ENCODE data around the gene TTPAL. TPM values are rescaled to one million over a fixed set of nuclear protein-coding genes. Genes with fewer than 3 reads are reported as not detected.
"Not testable (repeated sequence)": the region's sequence is repeated elsewhere in the genome, so short reads cannot be mapped to it uniquely, and the experiment has no call there.

TTPAL gene
- polyA plus RNA-seq, 4 donors: 13.2 to 14.1 (median 13.7) TPM

GRCh38 chr20:44465001-44465560 is 10.6 kb upstream of the TTPAL start:
- no peak for DNase-seq (ENCODE audit: low read depth in 4 of 4, low spot score in 3 of 4)

- no peak for DNase-seq (ENCODE audit: low read depth in 4 of 4, low spot score in 3 of 4)
Measured at GRCh38 chr20:44467289-44467883, 8.3 kb upstream of the TTPAL start.

GRCh38 chr20:44468044-44468782 is 7.5 kb upstream of the TTPAL start:
- DNase-seq (ENCODE audit: low read depth in 4 of 4, low spot score in 3 of 4): no peak

GRCh38 chr20:44470327-44470726 is 5.3 kb upstream of the TTPAL start:
- no peak for DNase-seq (ENCODE audit: low read depth in 4 of 4, low spot score in 3 of 4)

- DNase-seq (ENCODE audit: low read depth in 4 of 4, low spot score in 3 of 4): no peak
Measured at GRCh38 chr20:44471481-44471882, 4.2 kb upstream of the TTPAL start.

- DNase-seq (ENCODE audit: low read depth in 4 of 4, low spot score in 3 of 4): not testable (repeated sequence)
Measured at GRCh38 chr20:44472283-44472682, 3.4 kb upstream of the TTPAL start.

GRCh38 chr20:44475372-44475693 is 341 bp upstream of the TTPAL start:
- peak in 1 of 4 donors; percentile 7 for DNase-seq (ENCODE audit: low read depth in 4 of 4, low spot score in 3 of 4)

- no peak for DNase-seq (ENCODE audit: low read depth in 4 of 4, low spot score in 3 of 4)
Measured at GRCh38 chr20:44477151-44477550, 1.5 kb downstream of the TTPAL start.

- no peak for DNase-seq (ENCODE audit: low read depth in 4 of 4, low spot score in 3 of 4)
Measured at GRCh38 chr20:44478206-44478605, 2.5 kb downstream of the TTPAL start.

- no peak for DNase-seq (ENCODE audit: low read depth in 4 of 4, low spot score in 3 of 4)
Measured at GRCh38 chr20:44479643-44480042, 4.0 kb downstream of the TTPAL start.

GRCh38 chr20:44480097-44480496 is 4.4 kb downstream of the TTPAL start:
- no peak for DNase-seq (ENCODE audit: low read depth in 4 of 4, low spot score in 3 of 4)

GRCh38 chr20:44481719-44482416 is 6.2 kb downstream of the TTPAL start:
- DNase-seq (ENCODE audit: low read depth in 4 of 4, low spot score in 3 of 4): no peak

GRCh38 chr20:44483112-44483511 is 7.4 kb downstream of the TTPAL start:
- DNase-seq (ENCODE audit: low read depth in 4 of 4, low spot score in 3 of 4): no peak

GRCh38 chr20:44485078-44485829 is 9.6 kb downstream of the TTPAL start:
- no peak for DNase-seq (ENCODE audit: low read depth in 4 of 4, low spot score in 3 of 4)

- DNase-seq (ENCODE audit: low read depth in 4 of 4, low spot score in 3 of 4): no peak
Measured at GRCh38 chr20:44485830-44486198, 10.1 kb downstream of the TTPAL start.

GRCh38 chr20:44488551-44488950 is 12.9 kb downstream of the TTPAL start:
- DNase-seq (ENCODE audit: low read depth in 4 of 4, low spot score in 3 of 4): no peak

GRCh38 chr20:44489223-44489622 is 13.5 kb downstream of the TTPAL start:
- DNase-seq (ENCODE audit: low read depth in 4 of 4, low spot score in 3 of 4): no peak

GRCh38 chr20:44489931-44490330 is 14.3 kb downstream of the TTPAL start:
- DNase-seq (ENCODE audit: low read depth in 4 of 4, low spot score in 3 of 4): no peak

- DNase-seq (ENCODE audit: low read depth in 4 of 4, low spot score in 3 of 4): no peak
Measured at GRCh38 chr20:44491635-44492395, 16.1 kb downstream of the TTPAL start.

GRCh38 chr20:44494266-44494665 is 18.6 kb downstream of the TTPAL start:
- no peak for DNase-seq (ENCODE audit: low read depth in 4 of 4, low spot score in 3 of 4)

Measured in left renal pelvis (tissue), 4 donors.